Caki2 (cell line): ENCODE results near the gene PURA. TPM values are rescaled to one million over a fixed set of nuclear protein-coding genes. Genes with fewer than 3 reads are reported as not detected.

Source experiments
- DNase-seq: peaks from one replicate; pipeline ENCODE4 v3.0.0-alpha.2; 2015; ENCODE audit warnings: low read depth
- in situ Hi-C: cut with HindIII; loops from 2 replicates; pipeline ENCODE4 v1.10.0; 2016; ENCODE audit warnings: low sequenced_read_pairs, low pct_unique_long_range_greater_than_20kb, mixed read lengths
- total RNA-seq: library from RNA; depleted of rRNA; stranded (reverse); fragments of >200 nt; shearing (Covaris generic); gene quantifications from 2 replicates; pipeline ENCODE4 v1.2.3, GENCODE V29; 2014; ENCODE audit warnings: low replicate concordance

Gene PURA
- total RNA-seq, 1 experiment from 2014 or later = 2.6 TPM

DNA sequence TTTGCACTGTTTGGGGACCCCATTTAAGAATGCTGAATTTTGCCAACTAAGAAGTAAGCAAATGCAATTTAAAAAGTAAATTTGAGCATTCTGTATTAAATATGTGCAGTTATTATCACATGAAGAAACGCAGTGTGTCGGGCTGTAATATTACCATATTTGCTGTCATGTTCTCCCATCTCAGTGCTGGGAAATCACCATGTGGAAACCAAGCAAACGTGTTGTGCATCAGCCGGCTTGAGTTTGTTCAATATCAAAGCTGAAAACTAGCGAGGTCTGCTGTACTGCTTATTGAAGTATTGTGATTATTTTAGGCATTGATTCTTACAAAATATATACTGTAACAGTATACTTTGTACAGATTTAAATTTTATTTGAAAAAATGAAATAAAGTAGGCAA lies 14.5 kb downstream of the PURA start:
- in situ Hi-C loops = no loop called here

DNA sequence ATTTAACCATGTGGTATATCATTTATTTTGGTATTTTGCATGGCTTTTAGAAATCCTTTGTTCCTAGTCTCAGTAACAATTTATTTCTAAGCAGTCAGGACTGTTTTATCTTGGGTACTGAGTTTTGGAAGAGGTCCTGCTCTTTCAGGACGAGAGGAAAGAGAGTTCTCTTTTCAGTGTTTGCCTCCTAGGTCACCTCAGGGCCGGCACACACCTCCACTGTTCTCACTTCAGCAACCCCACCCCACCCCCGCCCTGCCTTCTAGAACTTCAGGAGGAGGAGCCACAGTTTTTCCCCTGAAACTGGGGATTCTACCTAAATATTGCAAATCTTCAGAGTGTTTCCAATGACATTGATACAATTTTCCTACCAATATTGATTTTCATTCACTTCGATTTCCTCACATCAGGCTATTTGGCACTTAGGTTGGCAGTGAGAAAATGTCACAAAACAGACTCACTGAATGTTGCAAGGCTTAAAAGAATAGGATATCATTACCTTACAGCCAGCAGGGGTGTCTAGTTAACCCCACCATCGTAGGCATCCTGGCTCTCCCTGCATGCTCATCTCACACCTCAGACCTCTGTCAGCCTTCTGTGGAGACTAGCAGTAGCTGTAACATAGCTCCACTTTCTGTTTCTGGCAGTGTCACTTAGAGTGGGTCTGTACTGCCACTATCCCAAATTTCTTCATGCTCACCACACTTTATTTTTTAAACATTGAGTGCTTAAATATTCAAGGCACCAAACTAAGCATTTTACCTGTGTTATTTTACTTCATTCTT lies 17.2 kb downstream of the PURA start:
- in situ Hi-C loops = no loop called here
- no peak for DNase-seq

More for the DNA sequence above, 14.5 kb downstream of the PURA start:
- no peak for DNase-seq

GRCh38 chr5:140131967-140132409 lies 18.1 kb downstream of the PURA start:
- DNase-seq = no peak
- in situ Hi-C loops = no loop called here

DNA sequence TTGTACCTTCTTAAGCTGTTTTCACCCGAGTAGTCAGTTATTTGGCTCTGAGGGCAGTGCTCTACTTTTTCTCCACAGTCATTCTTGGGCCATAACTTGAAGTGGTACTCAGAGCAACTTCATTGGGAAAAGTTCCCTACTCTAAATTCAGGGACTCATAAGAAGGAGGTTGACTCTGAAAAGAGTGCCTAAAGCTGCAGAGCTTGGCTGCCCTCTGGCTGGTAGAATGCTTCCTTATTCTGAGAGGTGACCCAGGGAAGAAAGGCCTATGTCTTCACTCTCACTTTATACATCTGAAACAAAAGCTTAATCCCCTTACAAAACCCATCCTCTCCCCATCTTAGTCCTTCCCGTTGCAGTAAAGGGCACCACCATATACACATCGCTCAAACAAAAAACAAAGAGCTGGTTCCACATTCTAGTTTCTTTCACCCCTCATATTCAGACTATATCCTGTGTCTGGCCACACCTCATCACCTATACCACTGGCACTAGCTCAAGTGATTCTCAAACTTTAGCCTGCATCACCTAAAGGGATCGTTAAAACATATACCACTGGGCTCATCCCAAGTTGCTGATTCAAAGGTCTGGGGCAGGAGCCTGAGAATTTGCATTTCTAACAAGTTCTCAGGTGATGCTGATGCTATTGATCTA lies 19.7 kb downstream of the PURA start:
- DNase-seq = no peak
- in situ Hi-C loops = no loop called here

- no peak for DNase-seq
- in situ Hi-C loops = no loop called here
These were observed 20.5 kb downstream of the PURA start for GRCh38 chr5:140134277-140134935.

GRCh38 chr5:140135127-140135526 lies 21.2 kb downstream of the PURA start:
- DNase-seq = no peak
- in situ Hi-C loops = no loop called here

GRCh38 chr5:140136624-140137023 lies 22.7 kb downstream of the PURA start:
- DNase-seq = no peak
- in situ Hi-C loops = no loop called here

GRCh38 chr5:140140435-140140834 lies 26.5 kb downstream of the PURA start:
- in situ Hi-C loops = no loop called here
- no peak for DNase-seq

DNA sequence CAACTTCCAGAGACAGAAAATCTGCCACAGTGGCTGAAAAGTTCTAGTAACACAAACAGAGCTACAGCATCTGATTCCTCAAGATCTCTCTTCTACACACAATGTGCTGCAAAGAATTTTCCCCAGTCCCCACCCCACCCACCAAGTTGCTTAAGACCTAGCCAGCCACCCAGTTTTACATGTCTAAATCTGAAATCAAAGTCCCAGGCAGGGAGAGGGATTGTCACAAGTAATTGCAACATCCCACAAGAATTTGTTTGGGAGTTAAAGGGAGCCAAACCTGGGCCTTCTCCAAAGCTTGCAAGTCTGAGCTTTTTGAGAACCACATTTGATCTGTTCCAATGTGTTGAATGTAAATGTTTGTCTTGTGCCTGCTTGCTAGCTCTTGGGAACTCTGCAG lies 27.3 kb downstream of the PURA start:
- in situ Hi-C loops = no loop called here
- no peak for DNase-seq

DNA sequence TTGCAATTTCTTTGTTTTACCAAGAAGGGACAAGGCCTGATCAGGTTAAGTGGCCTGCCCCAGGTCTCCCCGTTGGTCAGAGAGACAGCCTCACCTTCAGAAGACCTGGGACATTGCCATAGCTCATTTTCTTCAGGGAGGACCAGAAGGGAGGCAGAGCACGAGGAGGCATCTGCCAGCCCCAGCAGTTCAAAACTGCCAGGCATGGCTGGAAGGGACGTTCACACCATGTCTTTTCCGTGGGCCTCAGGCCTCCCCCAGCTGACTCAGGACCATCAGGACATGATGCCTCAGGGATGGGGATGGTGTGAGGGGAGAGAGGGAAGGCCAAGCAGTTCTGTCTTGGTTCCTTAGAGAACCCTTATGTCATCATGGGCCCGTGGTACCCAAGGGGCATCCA lies 28.3 kb downstream of the PURA start:
- no peak for DNase-seq
- in situ Hi-C loops = no loop called here

GRCh38 chr5:140142856-140143255 lies 28.9 kb downstream of the PURA start:
- DNase-seq = no peak
- in situ Hi-C loops = no loop called here

- in situ Hi-C loops = no loop called here
These were observed 29.8 kb downstream of the PURA start for GRCh38 chr5:140143521-140144258.

GRCh38 chr5:140145256-140145655 lies 31.3 kb downstream of the PURA start:
- DNase-seq = no peak
- in situ Hi-C loops = no loop called here

More at GRCh38 chr5:140143521-140144258, 29.8 kb downstream of the PURA start:
- no peak for DNase-seq

DNA sequence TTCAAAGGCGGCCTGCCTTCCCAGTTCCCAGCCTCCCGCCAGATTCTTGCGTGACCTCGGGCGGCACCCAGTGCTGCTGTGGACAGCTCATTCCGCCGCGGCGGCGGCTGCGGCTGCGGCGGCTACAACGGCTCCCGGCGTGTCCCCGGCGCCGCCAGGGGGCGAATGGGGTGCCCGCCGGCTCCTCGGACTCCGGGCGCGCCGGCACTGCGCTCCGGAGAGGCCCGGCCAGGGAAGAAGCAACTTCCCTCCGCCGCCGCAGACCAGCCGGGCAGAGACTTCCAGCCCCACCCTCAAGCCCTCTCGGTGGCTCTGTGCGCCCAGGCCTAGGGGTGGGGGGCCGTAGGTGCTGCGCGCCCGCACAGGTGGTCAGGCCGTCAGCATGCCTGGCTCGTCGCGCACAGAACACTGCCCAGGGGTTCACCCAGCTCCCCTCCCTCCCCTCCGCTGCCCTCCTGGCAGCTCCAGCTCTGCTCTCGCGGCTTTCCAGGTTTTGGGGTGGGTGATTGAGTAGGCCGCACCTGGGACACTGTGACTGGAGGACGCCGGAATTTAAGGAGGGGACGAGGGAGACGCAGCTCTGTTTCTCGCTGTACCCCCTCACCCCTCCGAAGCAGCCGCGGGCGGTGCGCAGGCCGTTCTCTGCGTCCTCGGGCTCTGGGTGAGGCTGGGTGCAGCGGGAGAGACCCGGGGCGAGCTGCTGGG lies 32.1 kb downstream of the PURA start:
- in situ Hi-C loops = no loop called here

GRCh38 chr5:140146523-140146842 lies 32.6 kb downstream of the PURA start:
- in situ Hi-C loops = no loop called here
- no peak for DNase-seq

More for the DNA sequence above, 32.1 kb downstream of the PURA start:
- no peak for DNase-seq

- in situ Hi-C loops = no loop called here
- DNase-seq = no peak
These were observed 33.6 kb downstream of the PURA start for GRCh38 chr5:140147460-140147859.

DNA sequence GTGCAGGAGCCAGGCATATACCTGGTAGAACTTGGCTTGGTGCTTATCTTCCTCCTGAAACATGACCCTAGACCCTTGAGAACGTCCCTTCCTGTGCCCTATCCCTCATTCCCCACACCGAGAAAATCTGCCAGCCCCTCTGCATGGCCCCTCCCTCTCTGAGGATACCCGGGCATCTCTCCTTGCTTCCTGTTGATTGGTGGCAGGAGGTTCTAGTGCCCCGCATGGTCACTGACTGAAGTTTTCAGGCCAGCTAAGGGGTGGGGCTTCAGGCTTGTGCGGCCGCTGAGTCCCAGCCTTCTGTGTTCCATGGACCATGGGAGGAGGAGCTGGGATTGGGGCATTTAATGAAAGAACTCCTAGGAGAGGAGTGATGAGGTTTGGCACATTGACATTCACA lies 34.6 kb downstream of the PURA start:
- in situ Hi-C loops = no loop called here
- no peak for DNase-seq

GRCh38 chr5:140150201-140150600 lies 36.3 kb downstream of the PURA start:
- in situ Hi-C loops = loop anchor here (25.0 kb wide), 1 partner anchor 88 kb away; no protein-coding TSS in a partner anchor
- DNase-seq = no peak
